Lung microvascular endothelial cell (primary cell): Measurements from ENCODE around the gene CHAF1A. TPM values are rescaled to one million over a fixed set of nuclear protein-coding genes. Genes with fewer than 3 reads are reported as not detected.

Experiments used
- DNase-seq, 2 donors: peaks; one replicate each; pipeline versions ENCODE4 v3.0.0 to v3.0.0-alpha.2; 2010; ENCODE audit warnings: low read depth in 2 of 2
- total RNA-seq: library from RNA; depleted of rRNA; stranded (reverse); fragments of >200 nt; gene quantifications from 2 replicates; pipeline ENCODE4 v1.2.1, GENCODE V29; 2014

The CHAF1A gene, protein sequence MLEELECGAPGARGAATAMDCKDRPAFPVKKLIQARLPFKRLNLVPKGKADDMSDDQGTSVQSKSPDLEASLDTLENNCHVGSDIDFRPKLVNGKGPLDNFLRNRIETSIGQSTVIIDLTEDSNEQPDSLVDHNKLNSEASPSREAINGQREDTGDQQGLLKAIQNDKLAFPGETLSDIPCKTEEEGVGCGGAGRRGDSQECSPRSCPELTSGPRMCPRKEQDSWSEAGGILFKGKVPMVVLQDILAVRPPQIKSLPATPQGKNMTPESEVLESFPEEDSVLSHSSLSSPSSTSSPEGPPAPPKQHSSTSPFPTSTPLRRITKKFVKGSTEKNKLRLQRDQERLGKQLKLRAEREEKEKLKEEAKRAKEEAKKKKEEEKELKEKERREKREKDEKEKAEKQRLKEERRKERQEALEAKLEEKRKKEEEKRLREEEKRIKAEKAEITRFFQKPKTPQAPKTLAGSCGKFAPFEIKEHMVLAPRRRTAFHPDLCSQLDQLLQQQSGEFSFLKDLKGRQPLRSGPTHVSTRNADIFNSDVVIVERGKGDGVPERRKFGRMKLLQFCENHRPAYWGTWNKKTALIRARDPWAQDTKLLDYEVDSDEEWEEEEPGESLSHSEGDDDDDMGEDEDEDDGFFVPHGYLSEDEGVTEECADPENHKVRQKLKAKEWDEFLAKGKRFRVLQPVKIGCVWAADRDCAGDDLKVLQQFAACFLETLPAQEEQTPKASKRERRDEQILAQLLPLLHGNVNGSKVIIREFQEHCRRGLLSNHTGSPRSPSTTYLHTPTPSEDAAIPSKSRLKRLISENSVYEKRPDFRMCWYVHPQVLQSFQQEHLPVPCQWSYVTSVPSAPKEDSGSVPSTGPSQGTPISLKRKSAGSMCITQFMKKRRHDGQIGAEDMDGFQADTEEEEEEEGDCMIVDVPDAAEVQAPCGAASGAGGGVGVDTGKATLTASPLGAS
- 3.6 and 7.8 TPM in 2 replicates for total RNA-seq

DNA sequence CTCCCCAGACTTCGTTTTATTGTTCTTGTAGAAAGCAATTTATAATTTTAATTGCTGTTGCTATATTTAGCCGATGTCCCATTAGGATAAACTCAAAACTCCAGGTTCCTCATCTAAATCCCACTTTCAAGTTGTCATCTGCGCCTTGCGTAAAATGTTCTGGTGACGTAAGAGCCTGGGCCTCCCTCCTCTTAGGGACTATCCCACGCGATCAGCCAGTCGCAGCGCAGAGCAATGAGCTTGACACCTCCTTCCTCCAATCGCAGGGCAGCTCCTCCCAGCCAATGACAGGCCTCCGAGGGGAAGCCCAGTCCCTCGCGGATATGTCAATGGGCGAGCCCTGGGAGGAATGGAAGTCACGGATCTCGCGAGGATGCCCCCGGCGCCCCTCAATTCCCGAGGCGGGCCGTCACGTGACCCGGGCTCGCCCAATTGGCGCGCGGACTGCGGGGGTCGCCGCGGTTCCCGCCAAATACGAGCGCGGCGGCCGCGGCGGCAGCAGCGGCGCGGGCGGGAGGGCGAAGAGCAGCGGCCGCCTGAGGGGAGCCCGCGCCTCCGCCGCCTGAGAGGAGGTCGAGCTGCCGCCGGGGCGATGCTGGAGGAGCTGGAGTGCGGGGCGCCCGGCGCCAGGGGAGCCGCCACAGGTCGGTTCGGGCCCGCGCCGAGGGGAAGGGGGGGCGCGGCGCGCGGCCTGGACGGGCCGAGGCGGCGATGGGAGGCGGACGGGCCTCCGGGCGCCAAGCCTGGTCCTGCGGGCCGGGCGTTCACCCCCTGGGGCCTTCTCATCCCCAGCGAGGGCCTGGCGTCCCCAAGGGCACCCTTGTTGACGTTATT, at the start of gene CHAF1A:
TSS of gene CHAF1A (plus strand) at position 470 of the 834 bp plus-strand sequence. CDS start at position 593, 123 bp downstream.
- peak; percentile 100 for DNase-seq

DNA sequence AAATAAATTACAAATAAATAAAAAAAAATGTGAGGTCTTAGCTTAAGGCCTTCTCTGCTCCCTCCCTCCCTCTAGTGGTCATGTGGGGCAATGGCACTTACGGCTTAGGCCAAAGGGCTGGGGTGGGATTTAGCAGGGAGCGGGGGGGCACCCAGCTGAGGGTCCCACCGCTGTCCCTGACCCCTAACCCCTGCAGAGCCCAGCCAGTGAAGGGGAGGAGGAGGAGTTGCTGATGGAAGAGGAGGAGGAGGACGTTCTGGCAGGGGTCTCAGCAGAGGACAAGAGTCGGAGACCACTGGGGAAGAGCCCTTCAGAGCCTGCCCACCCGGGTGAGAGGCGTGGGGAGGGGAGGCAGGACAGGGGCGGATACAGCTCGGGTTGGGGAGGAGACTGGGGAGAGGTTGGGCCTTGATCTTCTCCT, 49.7 kb upstream of the CHAF1A start:
- peak; percentile 77 to 83 for DNase-seq

DNA sequence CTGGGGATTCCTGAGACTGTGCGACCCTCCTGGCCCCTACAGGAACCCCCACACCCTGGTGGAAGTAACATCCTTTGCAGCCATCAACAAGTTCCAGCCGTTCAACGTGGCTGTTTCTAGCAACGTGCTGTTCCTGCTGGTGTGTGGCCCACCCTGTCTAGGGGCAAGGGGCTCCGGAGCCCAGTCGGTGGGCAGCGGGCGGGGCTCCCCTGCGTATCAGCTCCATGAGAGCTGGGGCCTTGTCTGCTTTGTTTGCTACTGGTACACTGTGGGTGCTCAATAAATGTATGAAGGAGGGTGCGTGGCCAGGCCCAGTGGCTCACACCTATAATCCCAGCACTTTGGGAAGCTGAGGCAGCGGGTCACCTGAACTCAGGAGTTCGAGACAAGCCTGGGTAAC, 48.2 kb upstream of the CHAF1A start:
- DNase-seq: no peak

DNA sequence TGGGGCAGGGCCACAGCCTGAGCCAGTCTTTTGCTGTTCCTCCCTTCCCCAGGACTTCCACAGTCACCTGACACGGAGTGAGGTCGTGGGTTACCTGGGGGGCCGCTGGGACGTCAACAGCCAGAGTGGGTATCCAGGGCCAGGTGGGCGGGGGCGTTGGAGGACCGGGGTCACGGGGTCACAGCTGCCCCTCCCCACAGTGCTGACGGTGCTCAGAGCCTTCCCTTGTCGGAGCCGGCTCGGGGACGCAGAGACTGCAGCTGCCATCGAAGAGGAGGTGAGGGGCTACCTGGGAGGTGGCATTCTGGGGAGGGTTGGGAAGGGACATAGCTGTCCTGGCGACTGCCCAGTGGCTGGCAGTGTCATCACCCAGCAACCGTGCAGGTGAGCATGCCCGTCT, 47.5 kb upstream of the CHAF1A start:
- no peak for DNase-seq

DNA sequence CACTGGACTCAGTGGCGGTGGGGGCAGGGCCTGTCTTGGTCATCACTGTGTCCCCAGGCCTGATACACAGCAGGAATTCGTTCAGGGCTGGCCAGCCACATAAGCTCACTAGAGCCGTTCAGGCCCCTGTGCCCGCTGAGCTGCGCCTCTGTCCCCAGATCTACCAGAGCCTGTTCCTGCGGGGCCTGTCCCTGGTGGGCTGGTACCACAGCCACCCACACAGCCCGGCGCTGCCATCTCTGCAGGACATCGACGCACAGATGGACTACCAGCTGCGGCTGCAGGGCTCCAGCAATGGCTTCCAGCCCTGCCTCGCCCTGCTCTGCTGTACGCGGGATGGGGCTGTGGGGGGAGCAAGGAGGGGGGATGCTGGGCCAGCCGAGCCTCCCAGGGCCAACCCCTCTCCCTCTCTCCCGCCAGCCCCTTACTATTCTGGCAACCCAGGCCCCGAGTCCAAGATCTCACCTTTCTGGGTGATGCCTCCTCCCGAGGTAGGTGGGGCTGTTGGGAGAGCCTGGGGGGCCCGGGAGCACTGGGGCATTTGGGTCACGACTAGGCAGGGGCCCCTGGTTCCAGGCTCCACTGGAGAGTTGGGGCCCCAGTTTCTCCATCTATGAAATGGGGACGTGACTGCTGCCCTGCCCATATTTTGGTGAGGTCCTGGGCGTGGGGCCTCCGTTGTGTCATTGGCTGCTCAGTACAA, 45.2 kb upstream of the CHAF1A start:
- DNase-seq: no peak

DNA sequence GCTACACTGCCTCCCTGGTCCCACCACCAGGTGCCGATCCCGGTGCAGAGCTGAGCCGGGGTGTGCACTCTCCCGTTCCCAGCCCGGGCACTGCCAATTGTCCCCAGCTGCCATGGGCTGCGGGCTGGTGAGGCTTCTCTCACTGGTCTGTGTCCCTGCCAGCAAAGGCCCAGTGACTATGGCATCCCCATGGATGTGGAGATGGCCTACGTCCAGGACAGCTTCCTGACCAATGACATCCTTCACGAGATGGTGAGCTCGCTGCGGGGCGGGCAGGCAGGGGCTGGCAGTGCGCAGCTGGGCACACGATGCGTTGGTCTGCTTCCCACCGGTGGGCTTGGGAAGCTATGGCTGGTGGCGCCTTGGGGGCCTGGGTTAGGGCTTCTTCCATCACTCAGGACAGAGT, 44.5 kb upstream of the CHAF1A start:
- DNase-seq: no peak

DNA sequence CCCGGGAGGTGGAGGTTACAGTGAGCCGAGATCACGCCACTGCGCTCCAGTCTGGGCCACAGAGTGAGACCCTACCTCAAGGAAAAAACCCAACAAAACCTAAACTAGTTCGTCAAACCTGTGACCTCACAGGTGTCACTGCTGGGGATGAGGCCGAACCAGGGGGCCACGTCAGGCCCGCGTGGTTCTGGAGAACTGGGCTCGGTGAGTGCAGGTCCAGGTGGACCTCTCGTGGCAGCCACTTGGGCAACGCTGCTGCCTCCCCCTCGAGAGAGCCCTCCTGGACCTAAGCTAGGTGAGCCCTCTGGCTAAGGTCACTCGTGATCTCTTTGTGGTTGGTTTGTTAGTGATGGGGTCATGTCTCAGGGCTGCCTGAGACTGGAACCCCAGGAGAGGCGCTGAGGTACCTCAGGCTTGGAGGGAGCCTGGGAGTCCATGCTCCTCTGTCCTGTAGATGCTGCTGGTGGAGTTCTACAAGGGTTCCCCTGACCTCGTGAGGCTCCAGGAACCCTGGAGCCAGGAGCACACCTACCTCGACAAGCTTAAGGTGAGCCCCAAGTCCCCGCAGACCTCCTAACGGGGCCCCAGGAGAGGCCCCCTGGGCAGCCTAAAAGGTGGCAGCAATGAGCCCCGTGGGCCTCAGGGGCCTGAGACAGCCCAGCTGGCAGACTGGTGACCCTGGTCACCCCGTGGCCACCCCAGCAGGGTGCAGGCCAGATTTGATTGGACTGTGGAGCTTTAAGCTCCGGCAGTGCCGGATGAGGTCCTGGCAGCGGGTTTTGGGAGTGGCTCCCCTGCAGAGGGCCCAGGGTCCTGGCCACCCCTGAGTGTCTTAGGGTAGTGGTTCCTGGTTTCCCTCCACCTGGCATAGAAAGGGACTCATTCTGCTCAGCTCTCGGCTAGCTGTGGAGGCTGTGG, 43.5 kb upstream of the CHAF1A start:
- no peak for DNase-seq

DNA sequence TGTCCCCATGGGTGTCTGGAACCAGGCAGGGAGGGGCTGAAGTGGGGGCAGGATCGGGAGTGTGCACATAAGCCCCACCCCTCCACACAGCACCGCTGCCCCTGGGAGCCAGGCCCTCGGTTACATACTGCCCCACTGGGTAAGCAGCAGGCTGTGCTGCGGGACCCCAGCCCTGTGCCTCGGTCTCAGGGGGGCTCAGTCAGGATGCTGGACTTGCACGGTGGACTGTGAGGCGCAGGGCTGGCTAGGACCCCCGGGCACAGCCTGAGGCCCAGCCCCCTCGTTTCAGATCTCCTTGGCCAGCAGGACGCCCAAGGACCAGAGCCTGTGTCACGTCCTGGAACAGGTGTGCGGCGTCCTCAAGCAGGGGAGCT, 42.8 kb upstream of the CHAF1A start:
- no peak for DNase-seq

DNA sequence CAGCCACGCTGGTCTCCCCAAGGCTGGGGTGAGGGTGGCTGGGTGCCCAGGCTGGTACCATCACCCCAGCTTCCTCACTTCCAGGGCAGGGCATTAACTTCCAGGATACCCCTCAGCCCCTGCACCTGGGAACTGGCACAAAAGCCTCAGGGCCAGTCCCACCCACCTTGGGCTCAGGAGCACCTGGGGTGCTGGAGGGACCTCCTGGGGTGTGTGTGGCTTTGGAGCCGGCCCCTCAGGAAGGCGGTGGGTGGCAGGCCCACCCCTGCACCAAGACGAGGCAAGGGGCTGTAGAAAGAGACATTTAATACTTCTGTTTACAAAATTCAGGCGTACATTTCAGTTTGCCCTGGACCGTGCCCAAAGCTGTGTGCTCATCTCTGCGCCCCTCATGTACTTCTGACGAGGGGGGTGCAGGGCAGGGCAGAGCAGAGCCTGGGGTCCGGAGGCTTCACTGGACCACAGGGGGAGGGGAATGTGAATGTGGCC, 42.3 kb upstream of the CHAF1A start:
- no peak for DNase-seq

DNA sequence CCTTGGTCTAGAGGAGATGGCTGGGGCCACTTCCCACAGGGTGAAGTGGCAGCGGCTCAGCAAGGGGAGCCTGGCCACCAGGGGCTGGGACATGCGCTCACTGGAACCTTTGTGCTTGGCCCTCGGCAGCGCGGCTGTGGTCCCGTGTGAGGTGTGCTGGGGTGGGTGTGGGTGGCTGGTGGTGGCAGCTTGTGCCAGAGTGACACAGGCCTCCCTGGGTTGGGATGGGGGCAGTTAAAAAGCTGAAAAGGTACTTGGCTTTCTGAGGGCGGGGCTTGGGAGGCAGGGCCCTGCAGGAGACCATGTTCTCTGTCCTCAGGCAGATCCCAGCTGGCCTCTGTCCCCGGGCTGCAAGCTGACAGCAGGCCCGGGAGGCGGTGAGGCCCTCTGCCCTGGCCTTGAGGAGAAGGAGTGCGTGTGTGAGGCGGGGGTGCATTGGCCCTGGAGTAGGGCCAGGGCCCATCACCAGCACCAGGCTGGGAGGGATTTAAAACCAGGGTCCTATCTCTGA, 41.7 kb upstream of the CHAF1A start:
- no peak for DNase-seq

DNA sequence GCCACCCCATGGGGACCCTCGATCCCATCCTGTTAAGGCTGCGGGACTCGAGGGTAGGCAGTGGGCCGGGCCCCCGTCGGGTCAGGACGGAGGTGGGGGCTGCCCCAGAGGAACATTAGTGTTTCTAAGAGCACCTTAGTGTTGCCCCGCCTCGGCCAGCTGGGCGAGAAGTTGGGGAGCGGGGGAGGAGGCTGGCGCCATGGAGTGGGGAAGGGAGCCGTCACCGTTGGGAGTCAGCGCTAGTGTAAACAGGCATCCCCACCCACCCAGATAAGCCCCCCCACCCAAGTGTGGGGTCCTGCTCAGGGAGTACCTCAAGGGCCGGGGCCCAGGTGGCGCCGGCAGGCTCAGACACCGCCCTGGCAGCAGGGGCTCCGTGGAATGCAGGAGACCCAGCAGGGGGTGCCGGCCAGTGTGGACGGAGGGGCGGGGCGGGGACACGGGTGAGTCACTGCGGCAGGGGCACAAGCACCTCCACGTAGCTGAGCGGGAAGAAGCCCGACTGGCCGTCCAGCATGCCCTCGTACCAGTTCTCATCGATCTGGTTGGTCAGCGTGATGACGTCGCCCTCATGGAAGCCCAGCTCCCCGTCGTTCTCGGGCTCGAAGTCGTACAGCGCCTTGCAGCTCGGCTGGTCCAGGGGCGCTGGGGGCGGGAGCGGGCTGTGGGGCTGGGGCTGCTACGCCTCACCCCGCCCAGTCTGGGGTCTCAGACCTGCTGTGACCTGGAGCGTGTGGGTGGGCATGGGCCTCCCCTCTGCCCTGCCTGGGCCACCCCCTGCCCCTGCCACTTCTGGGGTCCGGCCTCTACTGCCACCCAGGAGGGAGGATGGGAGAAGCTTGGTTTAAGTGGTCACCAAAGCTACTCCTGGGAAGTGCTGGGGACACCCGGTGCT, 41.0 kb upstream of the CHAF1A start:
- no peak for DNase-seq

DNA sequence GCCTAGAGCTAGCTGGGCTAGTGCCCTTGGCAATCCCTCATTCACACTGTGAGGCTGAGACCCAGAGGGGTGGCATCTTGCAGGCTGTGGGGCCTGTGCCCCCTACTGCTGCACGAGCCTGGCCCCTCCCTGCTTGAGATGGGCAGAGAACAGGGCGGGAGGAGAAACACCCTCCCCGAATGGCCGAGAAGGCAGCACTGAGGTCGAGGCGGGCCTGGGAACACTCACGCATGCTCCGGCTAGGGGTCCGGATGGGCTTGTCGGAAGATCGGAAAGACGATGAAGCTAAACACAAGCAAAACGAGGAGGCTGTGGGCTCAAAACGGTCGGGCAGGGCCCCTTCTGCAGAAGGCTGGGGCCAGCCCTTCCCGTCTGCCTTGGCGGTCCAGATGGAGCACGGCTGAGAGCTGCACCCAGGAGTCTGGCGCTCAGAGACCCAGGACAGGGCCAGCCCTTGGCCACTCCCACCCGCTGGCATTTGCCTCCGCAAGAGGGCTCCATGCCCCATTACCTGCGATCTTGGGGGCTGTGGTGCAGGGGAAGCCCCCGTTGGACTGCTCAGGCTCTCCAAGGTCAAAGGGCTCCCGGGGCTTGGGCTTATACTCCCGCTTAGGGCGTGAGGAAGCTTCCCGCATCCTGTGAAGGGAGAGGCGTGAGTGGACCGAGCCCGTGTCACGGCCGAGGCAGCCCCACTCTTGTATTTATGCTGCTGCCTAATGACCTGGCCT, 40.2 kb upstream of the CHAF1A start:
- no peak for DNase-seq

DNA sequence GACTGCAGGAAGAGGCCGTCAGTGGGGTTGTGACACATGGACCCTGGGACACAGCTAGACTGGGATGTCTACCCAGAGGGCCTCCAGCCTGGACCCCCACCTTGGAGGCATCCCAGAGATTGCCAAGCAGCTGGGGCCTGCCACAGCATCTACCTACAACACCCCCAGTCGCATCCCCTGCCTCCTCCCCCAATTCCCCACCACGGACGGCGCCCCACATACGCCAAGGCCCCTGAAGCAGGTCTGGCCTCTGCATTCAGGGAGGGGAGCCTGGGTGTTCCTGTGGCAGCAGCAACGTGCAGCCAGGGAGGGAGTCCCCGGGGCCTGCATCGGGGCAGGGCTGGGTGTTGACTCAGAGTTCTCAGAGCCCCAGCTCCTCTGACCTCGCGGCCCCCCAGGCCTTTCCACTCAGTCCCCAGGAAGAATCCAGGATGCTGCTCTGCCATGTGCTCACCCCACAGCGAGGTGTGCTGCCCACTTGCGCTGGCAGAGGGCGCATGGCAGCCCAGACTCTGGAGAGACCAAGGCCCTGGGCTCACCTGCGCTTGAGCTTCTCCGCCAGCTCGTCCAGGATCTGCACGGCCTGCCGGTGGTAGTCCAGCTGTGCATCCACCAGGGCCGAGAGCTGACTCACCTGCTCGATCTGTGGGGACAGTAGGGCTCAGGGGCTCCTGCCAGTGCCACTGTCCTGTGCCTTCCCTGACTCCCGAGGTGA, 39.5 kb upstream of the CHAF1A start:
- DNase-seq: no peak

DNA sequence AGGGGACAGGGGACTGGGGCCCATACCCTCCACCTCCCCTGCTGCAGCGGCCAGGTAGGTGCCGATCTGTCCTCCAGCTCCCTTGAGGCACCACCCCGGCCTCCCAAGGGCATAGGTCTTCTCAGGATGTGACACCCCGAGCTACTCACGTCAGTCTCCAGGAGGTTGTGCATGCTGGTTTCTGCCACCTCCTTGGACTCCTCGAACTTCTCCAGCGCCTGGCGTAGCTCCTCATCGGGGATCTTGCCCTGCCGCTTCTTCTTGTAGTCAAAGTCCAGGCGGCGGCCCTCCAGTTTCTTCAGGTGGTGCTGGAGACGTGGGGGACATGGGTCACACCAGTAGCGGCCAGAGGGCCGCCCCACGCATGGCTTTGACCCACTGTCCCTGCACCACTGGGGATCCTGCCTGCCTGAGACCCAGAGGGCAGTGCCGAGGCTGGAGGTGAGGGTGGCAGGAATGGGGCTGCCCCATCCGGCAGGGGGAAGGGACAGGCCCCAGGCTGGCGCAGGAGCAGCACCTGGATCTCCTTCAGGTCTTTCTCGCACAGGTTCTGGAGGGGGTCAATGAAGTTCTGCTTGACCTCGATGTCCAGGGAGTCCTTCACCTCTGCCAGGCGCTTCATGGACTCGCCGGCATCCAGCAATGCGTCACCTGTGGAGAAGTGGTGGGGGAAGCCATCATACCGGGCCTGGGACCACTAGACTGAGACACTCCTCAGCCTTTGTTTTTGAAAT, 38.7 kb upstream of the CHAF1A start:
- no peak for DNase-seq

DNA sequence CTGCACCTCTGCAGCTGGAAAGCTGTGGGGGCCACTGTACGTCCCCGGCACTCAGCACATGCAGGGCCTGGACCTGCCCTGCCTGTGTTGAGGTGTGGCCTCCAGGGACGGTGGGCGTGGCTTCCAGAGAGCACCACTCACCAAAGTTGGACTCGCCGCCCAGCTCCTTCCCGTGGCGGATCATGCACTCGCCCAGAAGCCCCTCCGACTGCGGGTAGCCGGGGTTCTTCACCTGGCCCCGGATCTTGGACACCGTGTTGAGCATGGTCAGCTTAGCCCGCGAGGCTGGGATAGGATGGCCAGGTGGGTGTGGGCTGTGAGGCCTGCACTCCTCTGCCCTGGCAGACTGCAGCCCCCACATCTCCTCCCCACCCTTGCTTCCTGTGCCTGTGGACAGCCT, 37.1 kb upstream of the CHAF1A start:
- DNase-seq: no peak
